K562 (cell line): ENCODE measurements around the gene TDRD5. TPM values are rescaled to one million over a fixed set of nuclear protein-coding genes. Genes with fewer than 3 reads are reported as not detected.

Experiments
- polyA plus RNA-seq, 8 experiments: library from polyadenylated mRNA; depleted of rRNA in 4 of 8; stranded (reverse) in 5 of 8; unstranded in 3 of 8; fragments of >200 nt; fragmentation: Nextera tagmentation in 2 of 8; fragmentation: Illumina TruSeq in 1 of 8; extraction: Ambion mirVana in 2 of 8; extraction: Trizol in 1 of 8; gene quantifications; 2 replicates each; pipeline versions ENCODE4 v1.2.1 to v1.2.3, GENCODE V29; 2011 to 2014; ENCODE audit warnings: inconsistent platforms in 1 of 8, missing spikeins in 1 of 8
- small RNA-seq: library from RNA; depleted of rRNA; stranded (forward); fragments of <200 nt; gene quantifications from one replicate; pipeline ENCODE3, GENCODE V24; 2014
- total RNA-seq, 7 experiments: library from RNA; depleted of rRNA in 6 of 7; stranded (reverse); fragments of >200 nt in 6 of 7; fragmentation: Illumina TruSeq in 2 of 7; extraction: Trizol in 2 of 7; gene quantifications; 2 replicates each; pipeline versions ENCODE4 v1.2.1 to v1.2.3, GENCODE V29; 2011 to 2021; ENCODE audit warnings: low replicate concordance in 1 of 7

Gene TDRD5
- total and polyA plus RNA-seq, 9 of the 15 experiments (the other 6 are each of a cell fraction or from before 2014, with no cell fraction given), result 0.04 to 0.57 (median 0.26) TPM; not detected in 1

Small RNAs within 50 kb of the gene (small RNA-seq; reads per million reads assigned to genes)
- gene RNU5F-2P, result not detected

Other genes starting within 250 kb of the TDRD5 start
- gene AXDND1, start 225.9 kb upstream of the TDRD5 start, total RNA-seq (2014; rRNA removed), result 0.12 TPM in 1 of 2 replicates, not detected in the other
- gene AXDND1, start 225.9 kb upstream of the TDRD5 start, total RNA-seq (2014; rRNA removed; fragmentation: Illumina TruSeq; extraction: Trizol), result 0.07 and 0.16 TPM in 2 replicates
- 0.38 TPM in 1 of 2 replicates, not detected in the other for gene AXDND1, start 225.9 kb upstream of the TDRD5 start, total RNA-seq (2015; rRNA removed; fragmentation: Illumina TruSeq; extraction: Trizol)
- gene AXDND1, start 225.9 kb upstream of the TDRD5 start, total RNA-seq (2021), result not detected in 2 replicates
- gene AXDND1, start 225.9 kb upstream of the TDRD5 start, polyA plus RNA-seq (2011; rRNA removed), result 0.04 TPM in 1 of 2 replicates, not detected in the other
- 0.07 TPM in 1 of 2 replicates, not detected in the other for gene AXDND1, start 225.9 kb upstream of the TDRD5 start, polyA plus RNA-seq (2014; fragmentation: Illumina TruSeq; extraction: Trizol)
- under 1 TPM; 0.03 to 0.13 TPM for gene AXDND1, start 225.9 kb upstream of the TDRD5 start, polyA plus RNA-seq (2014; fragmentation: Nextera tagmentation; extraction: Ambion mirVana)
- gene AXDND1, start 225.9 kb upstream of the TDRD5 start, polyA plus RNA-seq (2014; rRNA removed), result not detected in 2 replicates
- not detected in 2 replicates for gene NPHS2, start 15.9 kb upstream of the TDRD5 start, total RNA-seq (2014; rRNA removed)
- not detected in 2 replicates for gene NPHS2, start 15.9 kb upstream of the TDRD5 start, total RNA-seq (2014; rRNA removed; fragmentation: Illumina TruSeq; extraction: Trizol)
- gene NPHS2, start 15.9 kb upstream of the TDRD5 start, total RNA-seq (2015; rRNA removed; fragmentation: Illumina TruSeq; extraction: Trizol), result not detected in 2 replicates
- gene NPHS2, start 15.9 kb upstream of the TDRD5 start, total RNA-seq (2021), result not detected in 2 replicates
- not detected in 2 replicates for gene NPHS2, start 15.9 kb upstream of the TDRD5 start, polyA plus RNA-seq (2011; rRNA removed)
- not detected in 2 replicates for gene NPHS2, start 15.9 kb upstream of the TDRD5 start, polyA plus RNA-seq (2014; fragmentation: Illumina TruSeq; extraction: Trizol)
- not detected for gene NPHS2, start 15.9 kb upstream of the TDRD5 start, polyA plus RNA-seq (2014; fragmentation: Nextera tagmentation; extraction: Ambion mirVana)
- not detected in 2 replicates for gene NPHS2, start 15.9 kb upstream of the TDRD5 start, polyA plus RNA-seq (2014; rRNA removed)
- gene FAM163A, start 151.5 kb downstream of the TDRD5 start, total RNA-seq (2014; rRNA removed), result not detected in 2 replicates
- not detected in 2 replicates for gene FAM163A, start 151.5 kb downstream of the TDRD5 start, total RNA-seq (2014; rRNA removed; fragmentation: Illumina TruSeq; extraction: Trizol)
- not detected in 2 replicates for gene FAM163A, start 151.5 kb downstream of the TDRD5 start, total RNA-seq (2015; rRNA removed; fragmentation: Illumina TruSeq; extraction: Trizol)
- not detected in 2 replicates for gene FAM163A, start 151.5 kb downstream of the TDRD5 start, total RNA-seq (2021)
- not detected in 2 replicates for gene FAM163A, start 151.5 kb downstream of the TDRD5 start, polyA plus RNA-seq (2011; rRNA removed)
- not detected in 2 replicates for gene FAM163A, start 151.5 kb downstream of the TDRD5 start, polyA plus RNA-seq (2014; fragmentation: Illumina TruSeq; extraction: Trizol)
- not detected for gene FAM163A, start 151.5 kb downstream of the TDRD5 start, polyA plus RNA-seq (2014; fragmentation: Nextera tagmentation; extraction: Ambion mirVana)
- gene FAM163A, start 151.5 kb downstream of the TDRD5 start, polyA plus RNA-seq (2014; rRNA removed), result not detected in 2 replicates